ENCODE measurements around the gene PGBD2. TPM values are rescaled to one million over a fixed set of nuclear protein-coding genes. Genes with fewer than 3 reads are reported as not detected.

Gene PGBD2
- total and polyA plus RNA-seq, 10 of the 15 experiments (the other 5 are each of a cell fraction or from before 2014, with no cell fraction given), result 4.0 to 10.3 (median 4.5) TPM

GRCh38 chr1:248862998-248863881, 42.8 kb upstream of the PGBD2 start:
- ChIA-PET POLR2A (interaction anchor here (1.4 to 2.5 kb wide), 4 partner anchors 10 to 26 kb away, joined by 4 to 8 read pairs (median 6); partner anchors contain the start of gene ZNF672), CTCF (interaction anchor here (0.6 to 6.9 kb wide), 5 partner anchors 20 to 166 kb away, joined by 3 to 52 read pairs (median 4); no protein-coding TSS in a partner anchor), RAD21 (ENCODE audit: unreplicated experiment) (interaction anchor here (2.8 kb wide), 1 partner anchor 11 kb away, joined by 11 read pairs; no protein-coding TSS in a partner anchor), SMC1A (ENCODE audit: uncharacterized antibody, unreplicated experiment) (interaction anchor here (1.5 to 3.0 kb wide), 3 partner anchors 11 to 37 kb away, joined by 6 to 19 read pairs (median 6); partner anchors contain the start of gene SH3BP5L)
- Histone ChIP-seq H3K79me2 (ENCODE audit: control insufficient read depth, insufficient read depth, low read length) (peaks cover 2% of the 10 kb centered on the region), H3K27me3 (replicated peaks in 1 of 2; ENCODE audit: control insufficient read depth in 2 of 2, insufficient read depth in 2 of 2, low read length in 1 of 2) (no peaks in the 10 kb centered on the region), H3K4me2 (ENCODE audit: control insufficient read depth, insufficient read depth) (peak overlapping the region; percentile 98), H3K9ac (ENCODE audit: control insufficient read depth, insufficient read depth, low read length) (peak overlapping the region; percentile 65), H3K4me3 (peak overlapping the region; percentile 66), H3K27ac (ENCODE audit: control insufficient read depth, insufficient read depth) (no peak overlapping the region), H3K36me3 (ENCODE audit: control insufficient read depth in 2 of 2, insufficient read depth in 2 of 2, low read length in 1 of 2) (no peaks in the 10 kb centered on the region), H4K20me1 (ENCODE audit: control insufficient read depth, insufficient read depth) (no peaks in the 10 kb centered on the region), H3K4me1 (ENCODE audit: control insufficient read depth, insufficient read depth, low read length) (peaks cover 11% of the 10 kb centered on the region), H3K9me3 (replicated peaks; ENCODE audit: control insufficient read depth, insufficient read depth, low read length) (no peaks in the 10 kb centered on the region), H2AFZ (ENCODE audit: control insufficient read depth, low read depth, low read length) (peak overlapping the region; percentile 98)
- DNase-seq (ENCODE audit: low read depth, low spot score) (no peak), ATAC-seq (peak; percentile 74), FAIRE-seq (no peak)
- 30% methylated on average over 37 of the region's 46 CpGs for WGBS (ENCODE audit: insufficient coverage, insufficient replicate concordance, low lambda C conversion rate, missing lambda C conversion rate)
- intact Hi-C loops (cut with micrococcal nuclease; ENCODE audit: unreplicated experiment) (no loop called here), in situ Hi-C loops (cut with MboI) (no loop called here)
- no TSS peak for BruUV-seq (replicated peaks)
- TF ChIP-seq CBX5 (IDR thresholded peaks at IDR 0.05; ENCODE audit: low read depth) (no peak), POU2F2 (IDR thresholded peaks at IDR 0.05; ENCODE audit: borderline replicate concordance, low read depth, low read length) (0 out of 3 replicates have a peak, but pooled peaks have one; percentile 30), CREM (IDR thresholded peaks at IDR 0.05; ENCODE audit: low read depth) (no peak), POLR2AphosphoS2 (IDR thresholded peaks at IDR 0.05; ENCODE audit: low read depth, low read length) (no peak), IKZF2 (IDR thresholded peaks at IDR 0.05) (no peak), ZNF687 (IDR thresholded peaks at IDR 0.05) (peak; percentile 57), IRF4 (IDR thresholded peaks at IDR 0.05; ENCODE audit: low read depth, low read length) (no peak), NR2F1 (conservative IDR thresholded peaks at IDR 0.05) (no peak), CHD4 (IDR thresholded peaks at IDR 0.05) (no peak), YY1 (IDR thresholded peaks at IDR 0.05; ENCODE audit: low read depth, low read length) (peak; percentile 16; the same call in 1 of the 2 replicates), GATAD2B (conservative IDR thresholded peaks at IDR 0.05; ENCODE audit: low read depth) (no peak; the same call in 1 of the 2 replicates), SPI1 (IDR thresholded peaks at IDR 0.05; ENCODE audit: borderline replicate concordance, insufficient read depth, low read depth, low read length) (no peak), NBN (IDR thresholded peaks at IDR 0.05) (0 out of 2 replicates have a peak, but pooled peaks have one; percentile 46), SREBF2 (IDR thresholded peaks at IDR 0.05; ENCODE audit: low read length) (no peak), PAX8 (IDR thresholded peaks at IDR 0.05) (no peak), MYC (IDR thresholded peaks at IDR 0.05; ENCODE audit: insufficient read depth, insufficient read length, insufficient replicate concordance, low read length, severe bottlenecking) (no peak), NFYB (IDR thresholded peaks at IDR 0.05; ENCODE audit: insufficient read depth, low read depth, low read length) (peak; percentile 35; the same call in 1 of the 2 replicates), IRF5 (IDR thresholded peaks at IDR 0.05; ENCODE audit: borderline replicate concordance) (no peak), BRCA1 (IDR thresholded peaks at IDR 0.05; ENCODE audit: low read depth, low read length) (no peak)
